Measurements from ENCODE around the gene TRIM33.

The TRIM33 gene

GRCh38 chr1:114435088-114435715, 75.8 kb downstream of the TRIM33 start:
- no peaks in the 10 kb centered on the region for H3K27me3 ChIP-seq (ENCODE audit: insufficient read depth, poor library complexity, severe bottlenecking)
- TF ChIP-seq POLR2AphosphoS5 (IDR thresholded peaks at IDR 0.05; ENCODE audit: low read depth) (no peak), CTCF (IDR thresholded peaks at IDR 0.05; ENCODE audit: insufficient read depth, low read length) (no peak), GABPA (IDR thresholded peaks at IDR 0.05; ENCODE audit: low read depth) (no peak), SPI1 (IDR thresholded peaks at IDR 0.05; ENCODE audit: borderline replicate concordance, low read depth) (no peak), REST (IDR thresholded peaks at IDR 0.05; ENCODE audit: insufficient replicate concordance, low read depth) (no peak)
- no peak overlapping the region for H3K27ac ChIP-seq (replicated peaks)
- no peak overlapping the region for H3K4me3 ChIP-seq (replicated peaks; ENCODE audit: insufficient read depth, low read length)
- no peak for DNase-seq (ENCODE audit: low read depth in 1 of 2, low spot score in 1 of 2)

- no peak for TF ChIP-seq GABPA (IDR thresholded peaks at IDR 0.05; ENCODE audit: low read depth)
- no peak for TF ChIP-seq REST (IDR thresholded peaks at IDR 0.05; ENCODE audit: insufficient replicate concordance, low read depth)
- no peak for TF ChIP-seq CTCF (IDR thresholded peaks at IDR 0.05; ENCODE audit: insufficient read depth, low read length)
- TF ChIP-seq POLR2AphosphoS5 (IDR thresholded peaks at IDR 0.05; ENCODE audit: low read depth): no peak
- no peak for TF ChIP-seq SPI1 (IDR thresholded peaks at IDR 0.05; ENCODE audit: borderline replicate concordance, low read depth)
- no peak for DNase-seq (ENCODE audit: low read depth in 1 of 2, low spot score in 1 of 2)
- Histone ChIP-seq H3K27me3 (ENCODE audit: insufficient read depth, poor library complexity, severe bottlenecking) (no peaks in the 10 kb centered on the region), H3K4me3 (replicated peaks; ENCODE audit: insufficient read depth, low read length) (no peak overlapping the region), H3K27ac (replicated peaks) (no peak overlapping the region)
Measured at GRCh38 chr1:114431026-114431425, 80.0 kb downstream of the TRIM33 start.

GRCh38 chr1:114428083-114428754, 82.8 kb downstream of the TRIM33 start:
- no peak for DNase-seq (ENCODE audit: low read depth in 1 of 2, low spot score in 1 of 2)
- no peak overlapping the region for H3K27ac ChIP-seq (replicated peaks)
- H3K27me3 ChIP-seq (ENCODE audit: insufficient read depth, poor library complexity, severe bottlenecking): no peaks in the 10 kb centered on the region
- no peak for TF ChIP-seq GABPA (IDR thresholded peaks at IDR 0.05; ENCODE audit: low read depth)
- TF ChIP-seq SPI1 (IDR thresholded peaks at IDR 0.05; ENCODE audit: borderline replicate concordance, low read depth): no peak
- TF ChIP-seq CTCF (IDR thresholded peaks at IDR 0.05; ENCODE audit: insufficient read depth, low read length): no peak
- TF ChIP-seq REST (IDR thresholded peaks at IDR 0.05; ENCODE audit: insufficient replicate concordance, low read depth): no peak
- no peak for TF ChIP-seq POLR2AphosphoS5 (IDR thresholded peaks at IDR 0.05; ENCODE audit: low read depth)
- H3K4me3 ChIP-seq (replicated peaks; ENCODE audit: insufficient read depth, low read length): no peak overlapping the region

Data from HL-60 (cell line).